HG03095 (cell line): ENCODE results near the gene RPTOR.

ENCODE experiments used
- ATAC-seq: cut with Tn5 transposase; IDR thresholded peaks from one replicate; pipeline ENCODE4 v1.9.1; 2021; ENCODE audit warnings: moderate library complexity; ENCODE audit not compliant: unreplicated experiment

Gene RPTOR

DNA sequence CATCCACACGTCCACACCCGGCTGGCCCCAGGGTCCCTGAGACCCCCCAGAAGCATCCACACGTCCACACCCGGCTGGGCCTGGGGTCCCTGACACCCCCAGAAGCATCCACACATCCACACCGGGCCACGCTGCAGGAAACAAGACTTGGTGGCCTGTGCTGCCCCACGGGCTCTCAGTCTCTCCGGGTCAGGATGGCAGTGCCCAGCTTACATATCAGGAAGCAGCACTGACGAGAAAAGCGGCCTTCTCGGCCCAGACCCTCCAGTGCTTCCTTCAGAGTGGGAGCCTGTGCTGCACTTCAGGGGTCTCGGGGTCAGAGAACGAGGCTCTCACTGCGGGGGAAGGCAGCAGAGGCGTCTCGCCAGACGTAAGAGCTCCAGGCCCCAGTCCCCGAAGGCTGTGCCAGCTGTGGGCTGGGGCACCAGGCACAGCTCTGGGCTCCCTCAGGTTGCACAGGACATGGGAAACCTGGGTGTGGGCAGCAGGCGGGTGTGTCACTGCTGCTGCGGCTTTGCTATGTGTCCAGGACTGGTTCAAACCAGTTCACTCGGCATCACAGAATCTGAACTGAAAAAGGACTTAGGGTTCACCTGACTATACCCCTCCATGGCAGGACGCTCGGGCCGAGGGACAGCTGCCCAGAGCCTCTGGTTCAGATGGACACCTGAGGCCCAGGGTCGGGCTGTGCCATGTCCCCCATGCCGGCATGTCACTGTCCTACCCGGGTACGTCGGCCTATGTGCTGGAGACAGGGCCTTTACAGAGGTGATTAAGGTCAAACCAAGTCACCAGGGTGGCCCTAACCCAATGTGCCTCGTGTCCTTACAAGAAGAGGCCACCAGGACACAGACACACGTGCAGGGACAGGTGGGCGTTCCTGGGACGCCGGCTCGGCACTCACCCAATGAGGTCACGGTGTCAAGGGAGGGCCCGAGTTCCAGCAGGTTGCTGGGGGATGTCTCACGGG lies 406.8 kb downstream of the RPTOR start:
- no peak for ATAC-seq

DNA sequence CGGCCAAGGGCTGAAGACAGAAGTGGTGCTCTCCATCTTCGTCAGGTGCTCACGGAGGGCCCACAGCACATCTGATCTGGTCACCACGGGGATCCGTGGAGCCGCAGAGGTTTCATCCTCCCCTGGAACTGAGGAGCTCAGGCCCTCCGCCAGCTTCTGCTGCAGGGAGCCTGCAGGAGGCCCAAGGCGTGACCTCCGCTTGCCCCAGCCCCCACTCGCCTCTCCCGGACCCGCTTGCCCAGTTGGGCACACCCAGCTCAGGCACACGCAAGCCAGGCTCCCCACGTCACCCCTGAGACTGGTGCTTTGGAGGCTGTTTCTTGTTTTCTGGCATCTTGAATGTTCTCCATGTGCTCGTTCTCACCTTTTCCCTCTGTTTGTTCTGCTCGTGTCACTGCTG lies 407.7 kb downstream of the RPTOR start:
- ATAC-seq, result no peak

DNA sequence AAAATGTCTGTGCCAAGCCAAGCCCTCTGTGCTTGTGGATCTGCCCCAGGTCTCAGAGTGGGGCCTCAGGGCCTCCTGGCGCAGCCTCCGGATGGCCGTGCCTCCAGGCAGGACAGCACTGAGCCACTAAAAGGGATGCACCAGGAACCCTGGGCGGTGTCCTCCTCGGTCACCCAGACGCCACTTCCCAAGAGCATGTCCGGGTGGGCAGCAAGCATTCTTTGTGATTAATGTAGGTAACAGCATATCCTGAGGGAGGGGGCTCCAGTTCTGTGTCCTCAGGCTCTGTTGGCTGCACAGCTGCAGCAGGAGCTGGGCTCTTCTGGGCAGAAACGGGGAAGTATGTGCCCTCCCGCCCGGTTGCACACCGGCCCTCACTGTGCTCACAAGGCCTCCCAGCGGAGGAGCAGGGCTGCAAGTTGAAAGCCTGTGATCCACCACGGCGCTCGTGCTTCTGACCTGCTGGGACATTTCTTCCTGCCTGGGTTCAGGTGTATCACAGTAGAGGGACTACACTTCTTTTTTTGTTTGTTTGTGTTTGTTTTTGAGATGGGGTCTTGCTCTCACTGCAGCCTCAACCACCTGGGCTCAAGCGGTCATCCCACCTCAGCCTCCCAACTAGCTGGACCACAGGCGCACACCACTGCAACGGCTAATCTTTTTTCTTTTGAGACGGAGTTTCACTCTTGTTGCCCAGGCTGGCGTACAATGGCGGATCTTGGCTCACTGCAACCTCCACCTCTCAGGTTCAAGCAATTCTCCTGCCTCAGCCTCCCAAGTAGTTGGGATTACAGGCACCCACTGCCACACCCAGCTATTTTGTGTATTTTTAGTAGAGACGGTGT lies 409.1 kb downstream of the RPTOR start:
- no peak for ATAC-seq

DNA sequence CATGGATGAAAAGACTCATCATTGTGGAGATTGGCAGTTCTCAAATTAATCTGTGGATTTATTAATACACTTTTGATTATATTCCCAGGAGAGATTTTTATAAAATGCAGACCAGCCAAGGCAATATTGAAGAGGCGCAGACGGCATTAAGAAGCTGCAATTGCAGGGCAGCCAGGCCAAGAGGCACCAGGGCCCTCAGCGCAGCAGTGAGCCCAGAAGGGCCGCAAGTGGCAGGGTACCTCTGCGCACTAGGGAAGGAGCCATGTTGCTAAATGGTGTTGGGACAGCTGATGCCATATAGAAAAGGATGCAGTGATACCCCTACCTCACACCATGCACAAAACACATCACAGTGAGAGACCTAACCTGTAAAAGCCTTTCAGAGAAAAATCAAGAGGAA lies 410.4 kb downstream of the RPTOR start:
- ATAC-seq, result no peak

DNA sequence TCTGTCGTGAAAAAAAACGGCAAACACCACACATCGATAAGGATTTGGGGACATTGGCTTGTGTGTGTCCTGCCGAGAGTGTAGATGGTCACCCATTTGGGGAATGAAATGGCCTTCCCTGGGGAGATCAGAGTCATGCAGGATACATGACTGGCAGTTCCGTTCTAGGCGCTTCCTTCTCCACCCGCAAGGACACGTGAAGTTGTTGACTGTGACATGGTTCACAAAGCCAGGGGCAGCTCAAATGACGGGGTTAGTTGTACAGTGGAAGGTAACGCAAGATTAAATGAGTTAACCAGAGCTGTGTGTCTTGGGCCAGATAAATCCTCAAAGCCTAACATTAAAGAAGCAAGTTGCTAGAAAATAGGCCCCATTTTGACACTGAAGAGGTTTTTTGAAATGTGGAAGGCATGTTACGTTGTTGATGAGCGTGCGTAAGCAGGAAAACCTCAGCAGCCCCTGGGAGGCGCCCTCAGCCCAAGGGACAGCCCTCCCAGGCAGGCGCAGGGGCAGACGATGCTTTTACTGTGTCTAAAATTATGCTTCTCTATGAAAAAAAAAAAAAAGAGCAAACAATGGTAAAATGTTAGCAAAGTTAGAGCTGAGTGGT lies 411.1 kb downstream of the RPTOR start:
- no peak for ATAC-seq

DNA sequence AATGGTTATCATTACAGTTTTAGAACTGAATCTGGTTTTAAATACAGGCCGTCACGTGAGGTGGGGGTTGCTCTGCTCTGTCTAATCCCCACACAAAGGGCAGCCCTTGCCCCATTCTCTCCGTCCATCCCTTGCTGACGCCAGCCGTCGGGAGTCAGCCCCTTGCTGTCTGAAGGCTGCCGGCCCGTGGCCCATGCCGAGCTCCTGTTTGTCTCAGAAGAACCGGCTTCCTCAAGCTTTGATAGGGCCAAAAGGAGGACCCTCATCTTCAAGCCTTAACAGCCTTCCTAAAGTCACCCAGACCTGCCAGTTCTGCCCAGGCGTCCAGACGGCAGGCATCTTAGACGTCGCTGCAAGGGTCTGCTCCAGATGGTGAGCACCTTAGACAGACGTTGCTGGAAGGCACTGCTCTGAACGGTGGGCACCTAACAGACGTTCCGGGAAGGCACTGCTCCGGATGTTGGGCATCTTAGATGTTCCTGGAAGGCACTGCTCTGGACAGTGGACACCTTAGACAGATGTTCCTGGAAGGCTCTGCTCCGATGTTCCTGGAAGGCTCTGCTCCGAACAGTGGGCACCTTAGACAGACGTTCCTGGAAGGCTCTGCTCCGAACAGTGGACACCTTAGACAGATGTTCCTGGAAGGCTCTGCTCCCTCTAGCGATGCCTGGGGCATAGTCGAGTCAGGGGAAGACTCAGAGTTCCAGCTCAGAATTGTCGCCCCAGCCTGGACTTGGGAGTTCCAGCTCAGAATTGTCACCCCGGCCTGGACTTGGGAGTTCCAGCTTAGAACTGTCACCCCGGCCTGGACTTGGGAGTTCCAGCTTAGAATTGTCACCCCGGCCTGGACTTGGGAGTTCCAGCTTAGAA lies 411.9 kb downstream of the RPTOR start:
- ATAC-seq, result no peak

DNA sequence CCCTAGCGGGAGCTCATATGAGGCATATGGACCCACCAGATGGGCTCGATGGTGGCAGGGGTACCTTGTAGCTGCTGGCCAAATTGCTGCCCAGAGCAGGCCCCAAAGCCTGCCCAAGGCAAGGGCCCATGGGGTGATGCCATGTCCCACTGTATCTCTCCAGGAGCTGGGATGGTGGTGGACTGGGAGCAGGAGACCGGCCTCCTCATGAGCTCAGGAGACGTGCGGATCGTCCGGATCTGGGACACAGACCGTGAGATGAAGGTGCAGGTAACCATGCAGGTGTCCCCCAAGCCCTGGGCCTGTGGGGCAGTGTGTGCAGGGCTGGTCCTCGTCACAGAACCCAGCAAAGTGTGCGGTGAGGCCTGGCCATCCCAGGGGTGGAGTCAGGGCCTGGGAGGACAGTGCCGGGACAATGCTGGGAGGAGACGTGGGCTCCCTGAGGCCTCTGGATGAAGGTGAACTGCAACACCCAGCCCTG lies 412.9 kb downstream of the RPTOR start:
- ATAC-seq, result no peak

DNA sequence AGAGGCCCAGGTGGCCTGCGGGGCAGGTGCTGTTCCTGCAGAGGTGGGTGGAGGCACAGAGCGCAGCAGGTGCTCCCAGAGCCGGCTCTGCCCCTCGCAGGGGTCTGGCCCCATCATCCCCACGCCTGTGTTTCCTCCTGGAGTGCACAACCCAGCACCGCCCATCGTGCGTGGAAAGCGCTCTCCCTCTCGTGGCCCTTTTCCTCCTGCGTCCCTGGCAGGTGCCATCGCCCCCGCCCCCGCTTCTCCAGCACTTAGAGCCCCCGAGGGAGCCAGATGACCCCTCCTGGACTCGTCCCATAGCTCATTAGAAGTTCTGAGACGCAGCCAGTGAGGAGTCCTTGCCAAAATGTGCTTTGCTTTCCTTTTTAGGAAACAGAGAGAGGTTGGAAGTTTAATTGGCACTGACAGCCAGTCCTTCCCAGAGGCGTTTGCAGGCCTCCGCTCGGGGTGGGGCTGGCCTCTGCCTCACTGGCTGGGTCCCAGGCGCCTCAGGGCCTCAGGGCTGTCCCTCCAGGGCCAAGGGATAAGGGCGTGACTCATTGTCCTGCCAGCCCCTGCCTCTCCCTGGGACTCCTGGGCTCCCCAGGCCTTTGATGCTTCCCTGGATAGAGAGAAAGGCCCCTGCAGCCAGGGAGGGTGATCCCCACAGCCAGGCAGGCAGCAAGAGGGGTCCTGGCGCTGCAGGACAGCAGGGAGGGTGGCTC lies 414.8 kb downstream of the RPTOR start:
- no peak for ATAC-seq

DNA sequence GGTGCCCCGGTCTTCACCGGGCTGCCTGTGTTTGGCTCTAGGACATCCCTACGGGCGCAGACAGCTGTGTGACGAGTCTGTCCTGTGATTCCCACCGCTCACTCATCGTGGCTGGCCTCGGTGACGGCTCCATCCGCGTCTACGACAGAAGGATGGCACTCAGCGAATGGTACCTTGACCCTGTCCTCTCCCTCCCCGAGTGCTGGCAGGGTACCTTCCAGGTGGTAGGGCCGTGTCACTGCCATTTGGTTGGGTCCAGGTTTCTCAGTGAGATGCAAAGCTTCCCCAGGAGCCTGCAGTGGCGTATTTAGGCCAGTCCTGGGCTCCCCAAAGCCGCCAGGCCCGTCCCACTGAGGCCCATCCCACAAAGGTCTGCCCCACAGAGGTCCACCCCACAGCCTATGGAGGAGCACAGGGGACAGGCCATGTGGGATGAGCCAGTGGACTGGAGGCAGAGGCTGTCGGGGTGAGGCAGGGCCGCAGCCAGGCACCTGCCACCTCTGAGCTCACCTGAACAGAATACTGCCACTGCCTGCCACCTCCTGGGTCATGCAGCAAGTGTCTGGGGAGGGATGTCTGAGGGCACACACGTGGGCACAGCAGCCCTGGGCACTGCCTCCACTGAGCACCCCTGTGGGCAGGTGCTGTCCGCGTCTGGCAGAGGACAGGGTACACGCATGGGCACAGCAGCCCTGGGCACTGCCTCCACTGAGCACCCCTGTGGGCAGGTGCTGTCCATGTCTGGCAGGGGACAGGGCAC lies 415.6 kb downstream of the RPTOR start:
- ATAC-seq, result no peak

DNA sequence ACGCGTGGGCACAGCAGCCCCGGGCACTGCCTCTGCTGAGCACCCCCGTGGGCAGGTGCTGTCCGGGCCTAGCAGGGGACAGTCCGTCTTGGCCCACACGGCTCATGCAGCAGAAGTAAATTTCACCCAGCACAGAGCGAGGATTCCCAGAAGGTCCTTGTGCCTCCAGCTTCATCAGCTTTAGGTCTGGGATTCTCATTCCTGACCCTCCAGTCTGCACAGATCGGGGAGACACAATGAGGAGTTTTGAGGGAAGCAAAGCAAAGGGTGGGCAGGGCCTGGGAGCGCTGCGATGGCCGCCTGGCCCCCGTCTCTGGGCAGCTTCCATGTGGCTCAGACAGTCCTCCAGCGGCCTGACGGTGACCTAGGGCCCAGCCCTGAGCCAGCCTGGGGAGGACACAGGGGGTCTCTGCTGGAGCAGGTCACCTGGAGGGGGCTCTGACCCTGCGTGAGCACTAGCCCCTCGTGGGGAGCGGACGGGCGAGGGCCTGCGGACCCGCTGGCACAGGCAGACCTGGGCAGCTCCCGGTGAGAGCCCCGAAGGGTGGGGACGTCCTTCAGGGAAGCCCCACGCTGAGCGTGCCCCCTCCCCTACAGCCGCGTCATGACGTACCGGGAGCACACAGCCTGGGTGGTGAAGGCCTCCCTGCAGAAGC lies 416.3 kb downstream of the RPTOR start:
- no peak for ATAC-seq

DNA sequence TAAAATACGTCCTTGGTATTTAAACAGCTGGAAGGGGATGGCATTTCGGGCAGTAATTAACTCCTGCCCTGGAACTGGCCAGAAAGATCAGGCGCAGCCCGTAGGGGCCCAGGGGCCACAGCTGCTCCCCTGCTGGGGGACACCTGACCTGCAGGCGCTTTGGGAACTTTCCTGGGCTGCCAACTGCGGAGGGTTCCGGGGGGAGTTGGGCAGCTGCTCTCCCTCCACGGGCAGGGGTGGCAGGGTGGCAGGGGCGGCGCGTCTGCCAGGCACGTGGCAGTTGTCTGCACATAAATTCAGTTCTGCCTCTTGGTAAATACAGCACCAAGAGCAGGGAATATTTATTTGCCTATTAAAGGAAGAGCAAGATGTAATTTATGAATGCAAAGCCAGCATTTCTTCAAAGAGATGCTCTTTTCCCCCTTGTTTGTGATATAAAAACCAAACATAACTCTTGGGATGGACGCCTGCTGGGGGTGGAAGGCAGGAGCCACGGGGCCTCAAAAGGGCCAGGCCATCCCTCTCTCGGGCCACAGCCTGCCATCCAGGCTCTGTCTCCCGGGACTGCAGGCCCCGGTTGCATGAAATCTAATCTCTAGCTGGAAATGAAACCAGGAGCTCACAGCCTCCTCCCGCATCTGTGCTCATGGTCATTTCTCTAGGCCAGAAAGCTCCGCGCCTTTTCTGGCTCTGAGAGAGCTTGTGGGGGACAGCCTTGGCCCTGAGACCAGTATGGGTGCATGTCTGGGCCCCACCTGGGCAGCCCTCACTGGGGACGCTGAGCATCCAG lies 417.1 kb downstream of the RPTOR start:
- ATAC-seq, result no peak

DNA sequence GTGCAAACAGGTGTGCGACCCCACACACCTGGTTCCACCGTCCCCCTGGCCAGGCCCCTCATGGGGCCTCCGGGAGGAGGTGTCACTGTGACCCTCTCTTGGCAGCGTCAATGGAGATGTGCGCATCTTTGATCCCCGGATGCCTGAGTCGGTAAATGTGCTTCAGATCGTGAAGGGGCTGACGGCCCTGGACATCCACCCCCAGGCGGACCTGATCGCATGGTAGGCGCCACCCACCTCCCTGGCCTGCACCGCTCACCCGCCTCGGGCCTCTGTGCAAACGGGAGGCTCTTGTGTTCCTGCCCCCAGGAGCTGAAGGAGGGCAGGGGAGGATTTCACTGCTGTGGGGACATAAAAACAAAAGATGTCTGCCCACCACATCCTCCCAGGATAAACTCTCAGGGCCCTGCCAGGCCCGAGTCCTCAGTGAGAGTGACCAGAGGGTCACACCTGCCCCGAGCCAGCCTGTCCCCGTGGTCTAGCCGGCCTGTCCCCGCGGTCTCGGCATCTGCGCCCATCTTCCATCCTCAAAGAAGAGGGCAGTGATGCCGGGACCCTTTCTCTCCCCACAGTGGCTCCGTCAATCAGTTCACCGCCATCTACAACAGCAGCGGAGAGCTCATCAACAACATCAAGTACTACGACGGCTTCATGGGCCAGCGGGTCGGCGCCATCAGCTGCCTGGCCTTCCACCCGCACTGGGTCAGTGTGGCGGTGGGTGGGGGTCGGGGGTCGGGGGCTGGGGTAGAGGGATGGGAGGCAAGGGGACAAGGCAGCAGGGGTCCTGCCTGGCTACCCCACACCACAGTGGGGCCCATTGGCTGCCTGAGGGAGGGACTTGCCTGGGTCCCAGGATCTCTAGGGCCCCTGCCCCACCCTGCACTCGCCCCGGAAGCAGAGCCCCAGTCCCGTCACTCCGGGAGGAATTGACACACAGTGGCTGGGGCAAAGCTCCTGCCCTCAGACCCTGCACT lies 418.0 kb downstream of the RPTOR start:
- ATAC-seq, result no peak

DNA sequence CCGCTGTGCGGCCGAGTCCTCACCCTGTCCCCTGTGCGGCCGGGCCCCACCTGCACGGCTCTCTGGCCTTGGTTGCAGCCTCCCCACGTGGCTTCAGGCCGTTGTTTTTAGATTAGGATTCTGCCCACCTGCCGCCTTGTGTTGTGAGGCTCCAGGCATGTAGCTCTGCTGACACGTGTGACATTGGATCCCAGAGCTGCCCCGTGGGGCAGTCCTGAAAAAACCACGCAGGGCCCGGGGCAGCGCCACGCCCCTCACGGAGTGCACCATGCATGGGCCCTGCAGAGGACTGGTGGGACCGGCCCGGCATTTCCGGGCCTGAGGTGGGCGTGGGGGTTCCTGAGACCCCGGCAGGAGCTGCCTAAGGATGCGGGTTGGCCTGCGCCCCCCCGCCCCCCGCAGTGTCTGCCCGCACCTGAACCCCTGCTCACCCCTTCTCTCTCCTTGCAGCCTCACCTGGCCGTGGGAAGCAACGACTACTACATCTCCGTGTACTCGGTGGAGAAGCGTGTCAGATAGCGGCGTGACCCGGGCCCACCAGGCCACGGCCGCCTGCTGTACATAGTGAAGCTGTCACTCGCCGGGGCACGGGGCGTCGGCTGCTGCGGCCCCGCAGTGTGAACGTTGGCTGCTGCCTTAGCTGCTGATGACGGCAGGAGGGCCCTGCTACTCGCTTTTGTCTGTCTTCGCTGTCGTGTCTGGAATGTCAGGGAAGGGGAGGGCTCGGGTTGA lies 419.3 kb downstream of the RPTOR start:
- ATAC-seq, result no peak

DNA sequence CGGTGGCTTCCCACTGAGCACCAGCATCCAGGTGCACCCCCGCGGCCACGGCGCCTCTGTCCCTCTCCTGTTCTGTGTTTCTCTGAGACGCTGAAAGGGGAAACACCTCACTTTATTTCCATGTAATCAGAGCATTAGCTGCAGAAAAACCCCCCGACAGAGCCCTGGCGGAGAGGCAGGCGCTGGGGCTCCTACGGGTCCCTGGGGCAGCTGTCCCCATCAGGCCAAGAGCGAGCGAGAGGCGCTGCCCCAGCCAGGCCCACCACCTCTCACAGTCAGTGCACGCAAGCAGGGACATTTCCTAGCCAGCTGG lies 419.9 kb downstream of the RPTOR start:
- ATAC-seq, result no peak

DNA sequence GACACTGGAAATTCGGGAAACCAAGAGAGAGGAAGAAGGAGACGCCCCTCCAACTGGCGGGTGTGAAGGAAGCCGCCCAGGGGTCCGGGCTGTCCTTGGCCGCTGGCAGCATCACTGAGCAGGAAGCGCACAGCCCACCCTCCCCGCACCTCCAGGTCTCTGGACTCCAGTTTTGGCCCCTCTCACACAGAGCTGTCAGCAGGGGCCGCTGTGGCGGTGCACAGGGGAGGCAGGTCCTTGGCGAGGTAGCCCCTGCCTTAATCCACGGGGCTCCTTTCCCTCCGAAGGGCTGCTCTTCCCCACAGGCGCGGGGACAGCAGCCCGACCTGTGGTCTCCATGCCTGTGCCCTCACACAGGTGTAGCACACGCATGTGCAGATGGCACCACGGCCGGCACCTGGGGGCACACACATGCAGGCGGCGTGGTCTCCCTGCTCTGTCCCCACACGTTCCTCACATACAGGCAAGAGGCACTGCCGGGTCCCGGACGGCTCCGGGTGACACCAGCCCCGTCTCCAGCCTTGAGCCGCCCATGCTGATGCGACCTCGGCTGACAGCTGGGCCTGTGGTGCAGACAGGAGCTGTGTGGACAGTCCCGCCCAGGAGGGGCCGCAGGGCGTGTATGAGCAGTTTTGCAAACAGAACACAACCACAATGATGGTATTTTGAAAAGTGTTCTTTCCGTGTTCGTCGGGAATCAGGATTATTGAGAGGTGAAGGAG lies 420.4 kb downstream of the RPTOR start:
- no peak for ATAC-seq
